H1 (cell line): ENCODE measurements around the gene AKIRIN1. TPM values are rescaled to one million over a fixed set of nuclear protein-coding genes. Genes with fewer than 3 reads are reported as not detected.

Source experiments
- ATF3 ChIP-seq: IDR thresholded peaks from 2 replicates; pipeline ENCODE4 v1.6.1; 2011; ENCODE audit warnings: low read depth, mild to moderate bottlenecking, low read length; ENCODE audit not compliant: insufficient read depth
- HDAC2 ChIP-seq, 2 experiments: fragments of 300-600 bp in 1 of 2; sonication (generic) in 1 of 2; IDR thresholded peaks; 2 replicates each; pipeline ENCODE4 v1.6.1; 2011 to 2012; ENCODE audit warnings: low read depth in 2 of 2, low read length in 2 of 2, mild to moderate bottlenecking in 2 of 2, moderate library complexity in 2 of 2, borderline replicate concordance in 1 of 2, inconsistent platforms in 1 of 2
- polyA plus RNA-seq, 7 experiments: library from polyadenylated mRNA; depleted of rRNA in 3 of 7; stranded (reverse) in 5 of 7; unstranded in 2 of 7; fragments of >200 nt in 5 of 7; fragments of 200-250 nt in 2 of 7; gene quantifications; 1 replicate in 5 of 7; 2 replicates in 1 of 7; 4 replicates in 1 of 7; pipeline versions ENCODE4 v1.2.1 to v1.2.3, GENCODE V29; 2011 to 2013; ENCODE audit warnings: missing spikeins in 2 of 7, mixed read lengths in 2 of 7
- total RNA-seq: library from RNA; stranded (reverse); fragmentation: NEBNext Ultra II Directional; extraction: Animal tissue kit (Norgen Biotek cat#: 25700); gene quantifications from 2 replicates; pipeline ENCODE4 v1.2.1, GENCODE V29; 2021

AKIRIN1 gene
- total and polyA plus RNA-seq, 2 of the 8 experiments (the other 6 are each of a cell fraction or from before 2014, with no cell fraction given), result 148 to 236 TPM

DNA sequence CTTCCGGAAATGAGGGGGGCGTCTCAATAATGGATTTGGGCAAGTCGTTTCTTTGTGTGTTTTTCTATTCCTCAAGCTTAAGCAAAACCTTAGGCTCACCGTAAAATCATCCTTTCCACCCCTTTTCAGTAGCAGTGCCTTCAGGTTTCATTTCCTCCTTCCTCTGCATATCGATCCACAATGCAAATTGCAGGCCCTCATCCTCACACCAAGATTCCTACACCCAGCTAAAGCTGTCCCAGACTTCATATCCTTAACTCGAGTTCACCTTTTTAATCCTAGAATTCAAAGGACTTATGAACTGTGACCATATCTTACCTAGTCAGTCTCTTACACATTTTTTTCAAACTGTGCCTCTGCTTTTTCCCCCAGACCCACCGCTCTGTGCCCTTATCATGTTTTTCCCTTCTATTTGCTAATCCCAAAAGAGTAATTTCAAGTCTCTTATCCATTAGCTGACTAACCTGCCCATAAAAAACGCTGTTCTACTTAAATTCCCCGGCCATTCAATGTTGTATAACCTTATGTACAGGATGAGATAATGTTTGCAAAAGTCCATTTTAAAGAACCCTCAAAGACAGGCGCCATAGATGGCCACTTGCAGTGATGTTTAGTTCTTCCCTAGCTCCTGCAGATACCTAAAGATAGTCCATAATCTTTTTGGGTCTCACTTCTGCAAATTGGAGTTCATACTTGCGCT is 1.5 kb downstream of the AKIRIN1 start (continued):
- TF ChIP-seq HDAC2 (IDR thresholded peaks at IDR 0.05; ENCODE audit: borderline replicate concordance in 1 of 2, low read depth in 2 of 2, low read length in 2 of 2), result no peak
- no peak for TF ChIP-seq ATF3
